8988T (cell line): ENCODE data around the gene NT5DC1.
"Not testable (repeated sequence)": the region's sequence is repeated elsewhere in the genome, so short reads cannot be mapped to it uniquely, and the experiment has no call there.

Source experiments
- DNase-seq: peaks from one replicate; pipeline ENCODE4 v3.0.0; 2011

Gene NT5DC1

DNA sequence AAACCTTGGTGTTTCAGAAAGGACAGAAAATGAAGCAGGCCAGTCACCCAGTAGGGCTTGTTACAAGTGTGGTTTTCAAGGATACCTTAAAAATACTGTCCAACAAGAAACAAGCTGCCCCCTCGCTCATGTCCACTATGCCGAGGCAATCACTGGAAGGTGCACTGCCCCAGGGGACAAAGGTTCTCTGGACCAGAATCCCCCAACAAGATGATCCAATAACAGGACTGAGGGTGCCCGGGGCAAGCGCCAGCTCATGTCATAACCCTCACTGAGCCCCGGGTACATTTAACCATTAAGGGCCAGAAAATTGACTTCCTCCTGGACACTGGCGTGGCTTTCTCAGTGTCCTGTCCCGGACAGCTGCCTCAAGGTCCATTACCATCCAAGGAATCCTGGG lies 6.6 kb upstream of the NT5DC1 start:
- DNase-seq, result no peak

DNA sequence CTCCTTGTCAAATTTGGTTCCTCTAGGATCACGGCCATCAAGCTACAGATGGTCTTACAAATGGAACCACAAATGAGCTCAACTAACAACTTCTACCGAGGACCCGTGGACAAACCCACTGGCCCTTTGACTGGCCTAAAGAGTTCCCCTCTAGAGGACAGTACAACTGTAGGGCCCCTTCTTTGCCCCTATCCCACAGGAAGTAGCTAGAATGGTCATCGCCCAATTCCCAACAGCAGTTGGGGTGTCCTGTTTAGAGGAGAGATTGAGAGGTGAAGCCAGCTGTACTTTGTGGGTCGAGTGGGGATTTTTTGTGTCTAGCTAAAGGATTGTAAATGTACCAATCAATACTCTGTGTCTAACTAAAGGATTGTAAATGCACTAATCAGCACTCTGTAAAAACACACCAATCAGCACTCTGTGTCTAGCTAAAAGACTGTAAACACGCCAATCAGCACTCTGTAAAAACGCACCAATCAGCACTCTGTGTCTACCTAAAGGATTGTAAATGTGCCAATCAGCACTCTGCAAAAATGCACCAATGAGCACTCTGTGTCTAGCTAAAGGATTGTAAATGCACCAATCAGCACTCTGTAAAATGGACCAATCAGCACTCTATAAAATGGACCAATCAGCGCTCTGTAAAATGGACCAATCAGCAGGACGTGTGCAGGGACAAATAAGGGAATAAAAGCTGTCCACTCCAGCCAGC lies 4.4 kb upstream of the NT5DC1 start:
- not testable (repeated sequence) for DNase-seq

DNA sequence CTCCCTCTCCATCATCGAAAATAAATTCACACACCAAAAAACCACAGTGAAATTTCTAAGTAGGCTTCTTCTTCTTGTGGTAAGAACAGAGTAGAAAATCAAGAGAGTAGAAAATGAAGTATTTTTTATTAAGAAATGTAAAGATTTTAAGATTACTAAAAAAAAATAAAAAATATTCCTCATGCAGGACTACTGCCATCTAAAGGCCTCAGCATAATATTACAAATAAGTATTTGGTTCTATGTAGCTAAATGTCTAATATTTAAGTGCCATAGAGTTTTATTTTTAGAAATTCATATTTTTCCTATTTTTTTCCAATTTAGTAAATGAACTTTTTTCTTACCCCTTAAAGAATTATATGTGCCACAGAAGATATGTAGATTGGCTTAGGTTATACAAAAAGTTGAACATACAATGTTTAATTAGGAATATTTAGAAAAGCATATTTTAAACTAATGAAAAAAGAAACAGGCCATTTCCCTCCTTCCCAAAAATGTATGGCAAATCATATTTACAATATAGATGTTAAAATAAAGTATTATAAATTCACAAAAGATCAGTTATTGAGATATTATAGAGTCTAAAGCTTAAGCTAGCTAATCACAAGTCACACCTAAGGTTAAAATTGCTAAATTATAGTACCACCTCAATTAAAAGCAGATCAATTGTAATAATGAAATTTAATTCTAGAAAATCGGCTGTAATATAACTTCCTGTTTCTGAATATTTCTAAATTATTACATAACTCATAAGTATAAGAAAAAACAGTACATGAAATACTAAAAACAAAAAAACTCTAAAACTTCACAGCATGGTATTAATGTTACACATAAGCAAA lies 3.5 kb upstream of the NT5DC1 start:
- no peak for DNase-seq

DNA sequence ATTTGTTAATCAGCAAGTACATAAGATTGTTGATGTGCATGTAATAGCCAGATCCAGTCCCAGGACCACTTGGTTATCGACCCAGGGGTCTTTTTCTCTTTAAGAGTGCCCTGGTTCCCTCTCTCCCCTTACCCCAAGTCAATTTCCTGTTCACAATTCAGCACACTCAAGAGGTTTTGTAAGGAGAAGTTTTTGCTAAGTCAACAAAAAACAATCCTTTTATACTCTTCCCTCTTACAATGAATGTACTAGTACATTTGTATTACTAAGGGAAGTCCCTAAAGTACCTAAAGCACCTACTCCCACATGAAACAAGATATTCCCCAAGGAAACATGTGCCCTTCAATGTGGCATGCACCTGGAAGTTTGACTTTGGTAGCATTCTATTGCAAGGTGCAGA lies 1.6 kb upstream of the NT5DC1 start:
- DNase-seq, result no peak

DNA sequence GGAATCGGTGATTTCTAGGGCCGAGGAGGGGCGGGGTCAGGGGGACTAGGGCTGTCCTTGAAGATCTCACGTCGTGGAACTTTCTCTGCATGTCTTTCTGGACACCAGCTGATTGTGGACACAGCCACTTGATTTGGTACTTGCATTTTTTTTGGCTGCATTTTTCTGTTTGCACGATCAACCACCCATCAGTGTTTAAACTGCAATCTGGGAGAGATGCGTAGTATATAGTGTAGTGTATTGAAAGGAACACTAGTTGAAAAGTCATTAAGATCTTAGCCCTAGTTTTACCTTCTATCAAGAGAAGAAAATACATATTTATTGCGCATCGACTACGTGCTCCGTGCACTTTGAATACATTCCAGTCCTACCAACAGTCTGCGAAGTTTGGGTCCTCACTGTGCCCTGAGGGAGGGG lies 657 bp downstream of the NT5DC1 start:
- DNase-seq, result no peak

DNA sequence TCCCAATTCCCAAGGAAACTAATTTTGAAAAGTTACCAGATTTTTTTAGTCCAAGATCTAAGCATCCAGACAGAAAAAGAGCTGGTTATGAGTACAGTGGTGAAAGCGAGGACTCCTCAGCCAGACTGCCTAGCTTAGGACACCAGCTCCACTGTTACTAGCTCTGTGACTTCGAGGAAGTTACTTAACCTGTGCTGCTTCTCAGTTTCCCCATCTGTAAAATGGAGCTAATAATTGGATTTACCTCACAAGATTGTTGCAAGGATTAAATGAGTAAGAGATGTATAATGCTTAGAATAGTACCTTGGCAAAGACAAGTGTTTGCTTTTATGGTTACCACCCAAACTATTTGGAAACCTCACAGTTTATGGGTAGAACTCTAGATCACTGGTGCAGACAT lies 1.1 kb downstream of the NT5DC1 start:
- no peak for DNase-seq

DNA sequence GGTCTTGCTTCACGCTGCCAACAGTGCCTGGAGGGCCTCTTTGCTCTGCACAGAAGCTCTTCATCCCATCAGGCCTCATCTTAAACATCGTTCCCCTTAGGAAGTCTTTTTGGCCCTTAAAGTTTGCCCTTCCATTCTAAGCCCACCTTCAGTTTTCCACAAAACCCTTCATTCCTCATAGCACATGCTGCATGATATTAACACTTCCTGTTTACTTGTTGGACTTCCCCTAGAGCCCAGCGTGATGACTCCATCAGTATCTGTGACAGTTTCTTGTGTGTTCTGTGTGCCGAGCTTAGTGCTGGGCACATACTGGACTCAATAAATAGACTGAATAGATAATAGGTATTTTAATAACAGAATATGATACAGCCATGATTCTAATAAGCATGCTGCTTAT lies 2.2 kb downstream of the NT5DC1 start:
- no peak for DNase-seq

DNA sequence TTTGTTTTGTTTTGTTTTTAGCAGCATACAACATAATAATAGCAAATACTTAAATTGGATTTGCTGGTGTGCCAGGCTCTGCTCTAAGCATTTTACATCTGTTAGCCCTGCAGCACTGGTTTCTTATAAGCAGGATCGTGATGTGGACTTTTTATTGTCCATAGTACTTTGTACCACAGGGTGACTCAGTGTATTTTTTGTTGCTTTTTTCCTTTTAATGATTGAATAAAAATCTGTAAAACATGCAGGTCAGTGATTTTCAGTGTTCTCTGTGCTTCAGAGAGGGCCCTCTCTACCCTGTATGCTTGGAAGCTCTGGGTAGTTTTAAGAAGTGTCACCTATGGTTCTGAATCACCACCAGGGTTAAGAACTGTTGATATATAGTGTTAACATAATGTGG lies 4.0 kb downstream of the NT5DC1 start:
- no peak for DNase-seq

DNA sequence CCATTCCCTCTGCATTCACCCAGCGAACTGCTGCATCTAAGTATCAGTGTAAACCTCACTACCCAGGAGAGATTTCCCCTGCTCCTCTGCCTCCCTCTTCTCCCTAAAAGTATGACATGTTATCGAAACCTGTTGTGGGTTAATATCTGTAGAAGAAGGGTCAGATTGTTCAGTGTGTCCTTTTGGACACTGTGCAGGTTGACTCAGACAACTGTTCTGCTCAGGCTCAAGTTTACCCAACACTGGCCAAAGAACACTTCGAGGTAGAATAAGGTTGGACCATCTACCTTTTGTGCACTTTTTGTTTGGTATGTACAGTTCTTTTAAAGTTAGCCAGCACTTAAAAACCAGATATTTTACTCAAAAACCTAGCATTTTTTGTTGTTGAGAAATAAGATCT lies 4.6 kb downstream of the NT5DC1 start:
- no peak for DNase-seq

DNA sequence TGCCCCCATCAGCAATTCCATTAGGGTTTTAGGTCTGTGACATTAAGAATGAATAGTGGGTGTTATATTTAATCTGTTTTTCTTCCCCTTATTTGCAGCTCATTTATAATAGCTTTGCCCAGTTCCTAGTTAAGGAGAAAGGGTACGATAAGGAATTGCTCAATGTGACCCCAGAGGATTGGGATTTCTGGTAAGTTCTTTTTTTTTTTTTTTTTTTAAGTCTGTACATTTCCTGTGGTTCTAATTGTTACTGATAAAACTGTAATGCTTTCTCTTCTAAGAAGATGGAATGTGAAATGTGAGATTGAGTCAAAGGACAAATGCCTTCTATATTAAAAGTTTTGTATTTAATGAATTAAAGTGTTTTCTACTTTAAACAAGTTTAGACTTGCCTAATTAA lies 5.5 kb downstream of the NT5DC1 start:
- DNase-seq, result no peak

DNA sequence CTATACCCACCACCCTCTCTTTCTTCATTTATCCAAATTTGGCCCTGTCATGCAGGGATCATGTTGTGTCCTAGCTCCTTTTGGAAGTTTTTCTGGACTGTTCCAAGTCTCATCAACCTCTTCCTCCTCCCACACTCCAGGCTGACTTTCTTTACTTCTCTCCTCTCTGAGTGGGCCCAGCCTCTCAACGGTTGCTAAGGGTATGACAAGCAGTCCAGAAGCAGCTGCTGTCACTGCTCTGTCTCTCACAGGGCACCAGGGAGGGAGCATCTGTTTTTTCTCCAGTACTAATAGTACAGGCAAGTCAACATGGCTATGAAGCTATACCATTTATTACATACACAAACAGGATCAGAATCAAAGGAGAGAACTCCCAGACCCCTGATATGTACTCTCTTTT lies 8.2 kb downstream of the NT5DC1 start:
- no peak for DNase-seq

DNA sequence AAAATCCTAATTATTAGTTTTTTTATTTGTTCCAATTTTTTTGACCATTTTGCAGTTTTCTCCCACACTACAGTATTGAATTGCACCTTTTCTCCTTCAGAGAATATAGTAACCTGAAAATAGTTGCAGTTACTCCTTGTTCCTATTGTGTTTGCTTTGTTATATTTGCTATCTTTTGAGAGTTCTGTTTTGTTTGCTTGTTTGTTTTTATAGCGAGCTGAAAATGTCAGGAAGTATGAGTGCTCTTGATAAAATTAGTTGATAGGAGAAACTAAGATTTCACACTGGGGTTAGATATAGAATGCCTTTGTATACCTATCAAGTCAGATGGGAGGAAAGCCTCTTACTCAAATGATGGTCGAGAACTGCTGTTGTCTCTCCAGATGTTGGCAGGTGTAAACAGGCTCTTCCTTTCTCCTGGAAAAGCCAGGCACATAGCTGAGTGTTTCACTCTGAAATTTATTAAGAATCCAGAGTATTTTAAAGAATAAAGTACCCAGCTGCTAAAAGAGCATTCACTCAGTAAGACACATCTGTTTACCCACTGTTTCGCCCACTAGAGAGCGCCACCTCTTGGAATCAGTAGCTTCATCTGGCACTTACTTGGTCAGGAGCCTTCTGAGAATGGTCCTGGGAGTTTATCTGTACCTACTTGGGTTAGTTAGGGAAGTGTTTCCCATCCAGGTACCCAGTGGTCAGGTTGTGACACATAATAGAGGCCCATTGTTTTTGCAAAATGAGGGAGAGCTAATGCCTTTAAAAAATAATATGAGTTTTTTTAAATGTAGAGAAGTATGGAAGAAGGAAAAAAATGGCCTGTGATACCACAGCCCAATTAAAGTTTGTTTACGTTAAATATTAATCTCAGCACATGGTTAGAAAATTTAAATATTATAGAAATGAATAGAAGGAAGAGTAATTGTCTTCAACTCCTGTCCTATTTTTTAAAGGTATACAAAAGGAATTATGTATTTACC lies 11.2 kb downstream of the NT5DC1 start:
- DNase-seq, result no peak

DNA sequence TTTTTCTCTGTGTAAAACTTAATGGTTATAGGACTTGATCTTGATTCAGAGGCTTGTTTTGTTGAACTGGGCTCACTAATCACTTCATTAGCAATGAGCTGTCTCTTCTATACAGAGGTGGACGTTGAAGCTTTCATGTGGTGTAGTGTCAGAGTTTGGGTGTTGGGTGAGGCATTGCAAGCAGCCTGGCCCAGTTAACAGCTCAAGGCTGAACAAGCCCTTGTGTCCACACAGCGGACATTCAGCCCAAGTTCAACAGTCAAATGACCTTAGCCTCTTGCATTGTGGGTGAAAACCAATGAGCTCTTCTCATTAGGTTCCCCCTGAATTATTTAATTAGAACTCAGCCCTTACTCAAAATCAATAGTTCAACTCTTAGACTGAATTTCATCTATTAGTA lies 12.7 kb downstream of the NT5DC1 start:
- no peak for DNase-seq

DNA sequence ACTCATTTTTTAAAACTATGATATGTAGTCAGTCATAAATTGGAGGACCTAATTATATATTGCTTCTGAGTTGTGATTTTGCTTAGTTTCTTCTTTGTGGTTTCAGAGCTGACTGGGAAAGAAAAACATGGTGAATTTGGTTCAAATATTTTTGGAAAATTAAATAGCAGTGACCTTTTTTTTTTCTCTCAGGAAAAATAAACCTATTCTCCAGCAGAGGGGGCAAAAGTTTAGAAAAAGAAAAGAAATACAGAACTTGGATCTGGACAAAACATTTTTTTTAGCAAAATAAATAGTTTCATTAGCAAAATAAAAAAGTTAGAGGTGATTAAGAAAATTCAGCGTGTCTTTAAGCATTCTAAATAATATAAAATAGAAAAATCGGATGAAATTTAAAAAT lies 15.1 kb downstream of the NT5DC1 start:
- DNase-seq, result no peak

DNA sequence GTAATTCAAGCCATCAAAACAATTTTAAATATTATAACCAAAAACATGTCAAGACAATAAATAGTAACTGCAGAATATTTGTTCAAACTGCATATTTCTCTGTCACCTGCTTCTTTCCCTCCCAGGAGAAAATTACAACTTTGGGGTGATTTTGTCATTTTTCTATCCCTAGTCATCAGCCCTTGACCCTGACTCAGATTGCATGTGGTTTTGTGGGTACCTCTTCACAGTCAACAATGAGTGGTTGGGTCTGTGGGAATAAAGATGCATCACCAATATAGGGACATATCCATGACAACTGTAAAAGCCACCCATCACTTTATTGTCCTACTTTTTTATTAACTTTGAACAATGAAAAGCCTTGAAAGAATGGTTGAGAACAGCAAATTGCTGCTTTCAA lies 18.0 kb downstream of the NT5DC1 start:
- DNase-seq, result no peak

DNA sequence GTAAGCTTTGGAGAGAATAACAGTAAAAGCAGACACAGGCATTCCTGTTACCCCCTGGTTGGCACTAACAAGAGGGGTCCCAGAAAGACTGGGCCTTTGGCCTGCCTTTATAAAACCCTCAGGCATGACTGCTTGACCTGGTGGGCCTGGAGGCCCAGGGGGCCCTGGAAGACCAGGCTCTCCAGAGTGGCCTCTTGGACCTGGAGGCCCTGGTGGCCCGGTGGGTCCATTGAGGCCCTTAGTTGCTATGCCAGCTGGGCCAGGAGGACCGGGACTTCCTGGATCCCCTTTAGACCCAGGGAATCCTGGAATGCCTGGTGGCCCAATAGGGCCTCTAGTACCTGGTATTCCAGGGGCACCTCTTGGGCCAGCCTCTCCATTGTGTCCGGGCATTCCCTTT lies 19.8 kb downstream of the NT5DC1 start:
- no peak for DNase-seq

DNA sequence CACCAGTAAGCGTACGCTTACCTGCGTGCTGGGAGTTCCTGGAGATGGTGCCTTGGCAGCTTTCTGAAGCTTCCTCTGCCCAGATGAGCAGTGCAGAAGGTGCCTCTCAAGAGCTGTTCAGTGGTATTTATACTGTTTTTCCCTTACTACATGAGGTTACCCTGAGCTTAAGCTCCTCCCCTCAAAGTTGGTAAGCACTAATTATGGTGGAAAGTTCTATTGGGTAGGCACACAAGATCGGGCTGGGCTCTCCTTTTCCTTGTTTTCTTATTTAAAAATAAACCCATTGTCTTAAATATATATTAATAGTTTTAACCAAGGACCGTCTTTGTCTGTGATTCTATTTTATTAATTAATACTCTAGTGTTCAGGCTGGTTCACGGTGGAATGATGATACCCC lies 25.4 kb downstream of the NT5DC1 start, which contains the start of gene COL10A1:
Gene COL10A1, minus strand, starts transcription at position 101 of the 400 bp plus-strand sequence. CDS start 640 bp downstream, outside the sequence.
- no peak for DNase-seq

DNA sequence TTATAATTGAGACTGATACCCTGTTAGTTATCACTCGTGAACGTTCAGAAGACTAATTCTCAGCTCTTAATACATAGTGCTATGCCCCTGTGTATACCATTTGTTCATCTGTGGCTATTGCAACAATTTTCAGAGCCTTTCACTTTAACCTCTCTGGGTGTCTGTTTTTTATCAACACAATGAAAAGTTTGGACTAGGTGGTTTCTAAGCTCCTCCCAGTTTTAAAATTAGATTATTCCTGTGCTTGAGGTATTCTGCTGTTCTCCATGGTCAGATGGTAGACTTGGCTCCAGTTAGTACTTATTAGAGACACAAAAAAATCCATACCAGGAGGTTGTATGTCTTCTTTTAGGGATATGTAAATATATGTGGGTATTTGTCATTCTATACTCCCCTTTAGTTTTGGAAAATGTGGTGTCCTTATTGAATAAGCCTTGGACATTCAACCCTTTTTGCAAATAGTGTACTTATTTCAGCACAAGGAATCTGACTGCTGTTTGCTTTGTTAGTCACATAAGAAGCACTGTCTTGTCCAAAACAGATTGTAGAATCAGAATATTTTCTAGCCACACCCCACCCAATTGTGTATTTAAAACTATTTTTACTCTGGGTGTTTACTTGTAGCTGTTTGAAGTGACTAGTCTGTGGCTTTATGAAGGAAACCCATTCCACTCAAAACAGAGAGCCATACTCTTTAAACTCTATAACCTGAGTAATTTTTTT lies 27.3 kb downstream of the NT5DC1 start:
- DNase-seq, result no peak

DNA sequence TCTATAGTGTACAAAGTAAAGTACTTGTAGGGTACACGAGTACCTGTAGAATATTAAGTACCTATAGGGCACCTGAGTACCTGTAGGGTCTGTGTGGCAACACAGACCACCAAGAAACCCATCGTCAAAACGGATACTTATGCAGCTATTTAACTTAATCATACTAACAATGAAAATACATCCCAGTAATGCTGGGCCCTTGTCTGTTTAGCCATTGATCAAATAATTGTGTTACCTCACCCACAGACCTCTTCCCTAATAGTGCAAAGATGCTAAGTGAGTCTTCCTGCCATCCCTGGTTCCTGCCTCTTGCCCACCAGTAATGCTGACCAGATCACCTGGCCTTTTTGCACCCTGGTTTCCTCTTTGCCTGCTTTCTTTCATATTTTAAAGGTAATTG lies 32.8 kb downstream of the NT5DC1 start:
- DNase-seq, result no peak

DNA sequence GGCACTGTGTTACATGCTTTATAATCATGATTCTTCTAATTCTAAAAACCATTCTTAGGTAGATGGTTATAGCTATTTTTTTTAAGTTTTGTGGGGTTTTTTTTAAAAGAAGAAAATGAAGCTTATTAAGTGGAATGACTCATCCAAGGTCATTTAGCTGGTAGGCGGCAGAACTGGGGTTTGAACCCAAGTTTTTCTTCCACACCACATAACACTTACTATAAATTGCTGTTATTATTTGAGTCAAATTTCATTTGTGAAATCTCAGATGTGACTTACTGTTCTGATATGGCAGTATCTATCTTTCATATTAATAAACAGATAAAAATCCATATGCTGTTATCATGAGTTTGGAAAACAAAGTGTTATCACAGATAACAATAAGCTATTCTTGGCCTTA lies 35.7 kb downstream of the NT5DC1 start:
- DNase-seq, result no peak

DNA sequence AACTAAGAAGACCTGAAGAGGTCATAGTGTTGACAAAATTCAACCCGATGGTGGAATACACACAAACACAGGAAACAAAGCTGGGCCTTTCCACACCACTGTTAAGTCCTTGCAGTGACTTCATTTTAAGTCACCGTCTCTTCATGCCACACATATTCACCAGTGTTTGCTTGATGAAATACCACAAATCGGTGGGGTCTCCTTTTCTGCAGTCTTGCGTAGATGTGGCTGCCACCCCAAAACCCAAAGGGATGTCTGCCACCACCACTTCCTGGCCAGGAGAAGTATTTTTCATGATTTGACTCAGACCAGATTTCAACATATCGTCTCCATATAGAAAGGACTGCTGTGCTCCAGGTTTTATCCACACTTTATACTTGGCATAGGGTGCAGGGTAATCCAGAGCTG lies 36.3 kb downstream of the NT5DC1 start:
- DNase-seq, result no peak

DNA sequence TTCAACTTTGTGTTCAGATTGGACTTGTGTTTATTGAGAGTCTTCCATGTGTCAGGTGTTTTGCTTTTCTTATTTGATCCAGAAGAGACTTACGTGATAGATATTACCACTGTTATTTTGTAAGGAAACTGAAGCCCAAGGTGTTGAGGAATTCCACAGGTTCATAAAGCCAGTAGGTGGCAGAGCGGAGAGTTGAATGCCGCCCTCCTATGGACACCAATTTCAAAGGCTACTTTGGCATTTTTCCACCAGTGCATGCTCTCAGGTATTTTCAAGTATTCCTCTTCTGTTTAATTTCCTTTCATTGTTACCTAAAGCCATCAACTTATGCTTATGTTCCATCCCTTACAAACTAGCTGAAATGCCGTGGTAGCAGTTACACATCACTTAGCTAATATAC lies 39.3 kb downstream of the NT5DC1 start:
- DNase-seq, result no peak

DNA sequence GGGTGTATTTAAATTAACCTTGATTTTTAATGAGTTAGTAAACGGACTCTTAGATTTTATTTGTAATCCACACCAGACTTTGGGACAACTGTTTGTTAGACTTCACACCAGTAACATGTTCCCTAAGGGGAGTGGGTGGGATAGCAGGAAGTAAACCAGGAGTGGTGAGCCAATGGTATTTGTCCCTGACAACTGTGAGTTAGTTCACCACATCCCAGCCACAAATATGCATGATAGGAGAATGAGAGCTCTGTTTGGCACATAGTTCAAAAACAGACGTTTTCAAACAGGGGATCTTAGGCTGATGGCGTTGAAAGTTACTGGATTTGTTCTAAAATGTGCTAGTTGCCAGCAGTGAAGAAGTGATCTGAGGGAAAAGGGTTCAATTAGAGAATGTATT lies 44.0 kb downstream of the NT5DC1 start:
- DNase-seq, result no peak
